PC-3 (cell line): Measurements from ENCODE around the gene TRIM45. TPM values are rescaled to one million over a fixed set of nuclear protein-coding genes. Genes with fewer than 3 reads are reported as not detected.
A peak's percentile ranks its signal among the peaks of the same experiment; 100 is the strongest.

ENCODE experiments used
- ATAC-seq: fragments of 200-7000 bp; cut with Tn5 transposase; 2 replicates; pipeline ENCODE4 v1.9.1; 2020; ENCODE audit warnings: mild to moderate bottlenecking, moderate library complexity
- BruUV-seq: library from RNA; stranded (reverse); fragments of 400-500 nt; replicated peaks from 2 replicates; lab custom pipeline; 2021; lab: Mats Ljungman, UMichigan
- CTCF ChIA-PET: fragments of 300-600 bp; sonication (Branson Sonifier 250); formaldehyde crosslinking; loops from one replicate; lab custom pipeline; 2022; ENCODE audit warnings: antibody characterized with exemption; lab: Charles Lee
- POLR2A ChIA-PET: fragments of 300-600 bp; sonication (Branson Sonifier 250); formaldehyde crosslinking; loops from one replicate; lab custom pipeline; 2022; ENCODE audit warnings: antibody characterized with exemption; ENCODE audit not compliant: unreplicated experiment; lab: Charles Lee
- DNase-seq: peaks from one replicate; pipeline ENCODE4 v3.0.0-alpha.2; 2015
- H2AFZ ChIP-seq: fragments of 300-600 bp; sonication (generic); 2 replicates; pipeline ENCODE4 v1.6.0; 2016; ENCODE audit warnings: antibody characterized with exemption, low read length
- H3F3A ChIP-seq: fragments of 300-600 bp; sonication (generic); one replicate; pipeline ENCODE4 v1.6.0; 2017; ENCODE audit warnings: antibody characterized with exemption, low read length, control low read depth, mild to moderate bottlenecking; ENCODE audit not compliant: unreplicated experiment
- H3K27ac ChIP-seq: fragments of 300-600 bp; sonication (generic); 2 replicates; pipeline ENCODE4 v1.5.1; 2016; ENCODE audit warnings: mild to moderate bottlenecking, low read length
- H3K27me3 ChIP-seq: fragments of 300-600 bp; sonication (generic); 2 replicates; pipeline ENCODE4 v1.6.1; 2016; ENCODE audit warnings: low read length, mixed read lengths
- H3K36me3 ChIP-seq: fragments of 300-600 bp; sonication (generic); 2 replicates; pipeline ENCODE4 v1.6.1; 2016; ENCODE audit warnings: low read depth, mixed run types, low read length, mixed read lengths
- H3K4me1 ChIP-seq: fragments of 300-600 bp; sonication (generic); 2 replicates; pipeline ENCODE4 v1.5.1; 2016; ENCODE audit warnings: low read length; ENCODE audit not compliant: insufficient read depth
- H3K4me2 ChIP-seq: fragments of 300-600 bp; sonication (generic); 2 replicates; pipeline ENCODE4 v1.6.0; 2016; ENCODE audit warnings: low read length
- H3K4me3 ChIP-seq: fragments of 300-600 bp; sonication (generic); 2 replicates; pipeline ENCODE4 v1.5.1; 2016; ENCODE audit warnings: mild to moderate bottlenecking, low read length, mixed read lengths
- H3K79me2 ChIP-seq: fragments of 300-600 bp; sonication (generic); 2 replicates; pipeline ENCODE4 v1.6.1; 2017; ENCODE audit warnings: low read length, mixed read lengths
- H3K9ac ChIP-seq: fragments of 300-600 bp; sonication (generic); 2 replicates; pipeline ENCODE4 v1.6.0; 2016; ENCODE audit warnings: mild to moderate bottlenecking, low read length
- H3K9me2 ChIP-seq: fragments of 300-600 bp; sonication (generic); replicated peaks from 2 replicates; pipeline ENCODE4 v1.6.1; 2016; ENCODE audit warnings: mixed run types, low read length, mixed read lengths
- H3K9me3 ChIP-seq: fragments of 300-600 bp; sonication (generic); 2 replicates; pipeline ENCODE4 v1.6.1; 2016; ENCODE audit warnings: low read length, mixed read lengths
- H4K20me1 ChIP-seq: fragments of 300-600 bp; sonication (generic); 2 replicates; pipeline ENCODE4 v1.6.1; 2016; ENCODE audit warnings: low read length, mixed read lengths
- EZH2 ChIP-seq: fragments of 300-600 bp; sonication (generic); IDR thresholded peaks from one replicate; pipeline ENCODE4 v1.6.1; 2017; ENCODE audit warnings: antibody characterized with exemption, mild to moderate bottlenecking, low read length; ENCODE audit not compliant: unreplicated experiment
- EZH2phosphoT487 ChIP-seq: fragments of 300-600 bp; sonication (generic); IDR thresholded peaks from 2 replicates; pipeline ENCODE4 v1.6.1; 2018; ENCODE audit warnings: mild to moderate bottlenecking, antibody characterized with exemption, low read length, borderline replicate concordance
- intact Hi-C: fragments of 100-400 bp; cut with micrococcal nuclease; formaldehyde crosslinking; loops from 2 replicates; pipeline ENCODE4 v1.9.0; 2023
- total RNA-seq: library from RNA; depleted of rRNA; stranded (reverse); fragments of >200 nt; gene quantifications from 2 replicates; pipeline ENCODE4 v1.2.3, GENCODE V29; 2014
- TF ChIP-seq, protein P1 (sequence below): fragments of 300-600 bp; sonication (generic); conservative IDR thresholded peaks from 2 replicates; pipeline ENCODE4 v1.5.1; 2017; ENCODE audit warnings: antibody characterized with exemption, low read depth, mild to moderate bottlenecking, low read length

The TRIM45 gene
- total RNA-seq, 1 experiment from 2014 or later: 4.3 TPM

- peak overlapping the region; percentile 85 for H3K9ac ChIP-seq
- 0 out of 2 replicates have a peak overlapping the region, but pooled peaks have one; percentile 18 for H2AFZ ChIP-seq
- H3K27ac ChIP-seq: peak overlapping the region; percentile 98
- H3K9me2 ChIP-seq: no peaks in the 10 kb centered on the region
- H3K9me3 ChIP-seq: no peaks in the 10 kb centered on the region
- intact Hi-C loops: loop anchor here (2.0 to 5.0 kb wide), 3 partner anchors 19 to 135 kb away; partner anchors contain the start of gene TRIM45
- H3K4me2 ChIP-seq: peak overlapping the region; percentile 83
- H3K27me3 ChIP-seq: no peaks in the 10 kb centered on the region
- peak; percentile 35 for ATAC-seq
- no peaks in the 10 kb centered on the region for H4K20me1 ChIP-seq
- H3K79me2 ChIP-seq: no peaks in the 10 kb centered on the region
- BruUV-seq: TSS peak; percentile 99
- TF ChIP-seq, protein P1, sequence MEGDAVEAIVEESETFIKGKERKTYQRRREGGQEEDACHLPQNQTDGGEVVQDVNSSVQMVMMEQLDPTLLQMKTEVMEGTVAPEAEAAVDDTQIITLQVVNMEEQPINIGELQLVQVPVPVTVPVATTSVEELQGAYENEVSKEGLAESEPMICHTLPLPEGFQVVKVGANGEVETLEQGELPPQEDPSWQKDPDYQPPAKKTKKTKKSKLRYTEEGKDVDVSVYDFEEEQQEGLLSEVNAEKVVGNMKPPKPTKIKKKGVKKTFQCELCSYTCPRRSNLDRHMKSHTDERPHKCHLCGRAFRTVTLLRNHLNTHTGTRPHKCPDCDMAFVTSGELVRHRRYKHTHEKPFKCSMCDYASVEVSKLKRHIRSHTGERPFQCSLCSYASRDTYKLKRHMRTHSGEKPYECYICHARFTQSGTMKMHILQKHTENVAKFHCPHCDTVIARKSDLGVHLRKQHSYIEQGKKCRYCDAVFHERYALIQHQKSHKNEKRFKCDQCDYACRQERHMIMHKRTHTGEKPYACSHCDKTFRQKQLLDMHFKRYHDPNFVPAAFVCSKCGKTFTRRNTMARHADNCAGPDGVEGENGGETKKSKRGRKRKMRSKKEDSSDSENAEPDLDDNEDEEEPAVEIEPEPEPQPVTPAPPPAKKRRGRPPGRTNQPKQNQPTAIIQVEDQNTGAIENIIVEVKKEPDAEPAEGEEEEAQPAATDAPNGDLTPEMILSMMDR: no peak
- TF ChIP-seq EZH2phosphoT487 (no peak), EZH2 (no peak)
- POLR2A ChIA-PET: interaction anchor here (0.7 kb wide), 3 partner anchors 14 to 20 kb away, joined by 3 to 4 read pairs (median 4); no protein-coding TSS in a partner anchor
- peak overlapping the region; percentile 59 for H3K4me3 ChIP-seq
- peaks cover 41% of the 10 kb centered on the region for H3K4me1 ChIP-seq
- DNase-seq: no peak
- CTCF ChIA-PET: interaction anchor here (1.0 kb wide), 1 partner anchor 19 kb away, joined by 4 read pairs; no protein-coding TSS in a partner anchor
- H3F3A ChIP-seq: peaks cover 12% of the 10 kb centered on the region
- no peaks in the 10 kb centered on the region for H3K36me3 ChIP-seq
These were observed 25.8 kb upstream of the TRIM45 start for GRCh38 chr1:117147341-117147831.

- H3K27ac ChIP-seq: peak overlapping the region; percentile 98
- no TSS peak for BruUV-seq
- peaks cover 12% of the 10 kb centered on the region for H3F3A ChIP-seq
- no peaks in the 10 kb centered on the region for H3K27me3 ChIP-seq
- POLR2A ChIA-PET: interaction anchor here (0.6 to 0.7 kb wide), 2 partner anchors 15 to 18 kb away, joined by 3 to 4 read pairs; no protein-coding TSS in a partner anchor
- no peaks in the 10 kb centered on the region for H3K9me3 ChIP-seq
- H3K36me3 ChIP-seq: no peaks in the 10 kb centered on the region
- intact Hi-C loops: loop anchor here (2.0 to 5.0 kb wide), 3 partner anchors 18 to 136 kb away; partner anchors contain the start of gene TRIM45
- peaks cover 41% of the 10 kb centered on the region for H3K4me1 ChIP-seq
- H3K79me2 ChIP-seq: no peaks in the 10 kb centered on the region
- H2AFZ ChIP-seq: no peak overlapping the region
- H3K9me2 ChIP-seq: no peaks in the 10 kb centered on the region
- peak overlapping the region; percentile 85 for H3K9ac ChIP-seq
- H3K4me2 ChIP-seq: peak overlapping the region; percentile 83
- TF ChIP-seq EZH2 (no peak), EZH2phosphoT487 (no peak)
- TF ChIP-seq, protein P1: no peak
- H4K20me1 ChIP-seq: no peaks in the 10 kb centered on the region
- peak; percentile 77 for ATAC-seq
- H3K4me3 ChIP-seq: no peak overlapping the region; the same call in 1 of the 2 replicates
- DNase-seq: peak; percentile 94
- CTCF ChIA-PET: interaction anchor here (0.6 to 1.1 kb wide), 3 partner anchors 18 to 611 kb away, joined by 3 to 4 read pairs (median 3); no protein-coding TSS in a partner anchor
These were observed 25.2 kb upstream of the TRIM45 start for GRCh38 chr1:117146575-117147340.
